AG04449 (cell line): ENCODE measurements around the gene SYT13.

Source experiments
- CTCF ChIA-PET: fragments of 350-600 bp; formaldehyde crosslinking; extraction: SDS; loops from one replicate; lab custom pipeline; 2021; ENCODE audit warnings: antibody characterized with exemption; lab: Yijun Ruan, JAX
- POLR2A ChIA-PET: fragments of 400-600, 350-600 bp; formaldehyde crosslinking; extraction: SDS; loops from one replicate; lab custom pipeline; 2020; ENCODE audit warnings: antibody characterized with exemption, inconsistent platforms; lab: Yijun Ruan, JAX
- DNase-seq: peaks from one replicate; pipeline ENCODE4 v3.0.0-alpha.2; 2010; ENCODE audit warnings: low read depth, low spot score
- H3K4me3 ChIP-seq: 2 replicates; pipeline ENCODE4 v1.5.1; 2011; ENCODE audit warnings: low read depth, mild to moderate bottlenecking, control low read depth, low read length
- CTCF ChIP-seq: IDR thresholded peaks from one replicate; pipeline ENCODE4 v1.5.1; 2011; ENCODE audit warnings: mild to moderate bottlenecking, moderate library complexity, low read length, control low read depth, inconsistent platforms; ENCODE audit not compliant: insufficient read depth; ENCODE audit errors: missing control alignments

The SYT13 gene

GRCh38 chr11:45267652-45268299, 18.4 kb downstream of the SYT13 start:
- DNase-seq = no peak
- TF ChIP-seq CTCF = no peak
- POLR2A ChIA-PET = no interaction called here

GRCh38 chr11:45267052-45267451, 19.1 kb downstream of the SYT13 start:
- no peak for TF ChIP-seq CTCF
- DNase-seq = no peak
- no peak overlapping the region for H3K4me3 ChIP-seq
- ChIA-PET POLR2A (no interaction called here), CTCF (interaction anchor here (1.2 to 3.7 kb wide), 2 partner anchors 14 to 161 kb away, joined by 3 to 32 read pairs; no protein-coding TSS in a partner anchor)

More at GRCh38 chr11:45267652-45268299, 18.4 kb downstream of the SYT13 start:
- CTCF ChIA-PET = interaction anchor here (0.6 to 2.1 kb wide), 3 partner anchors 15 to 162 kb away, joined by 3 to 6 read pairs (median 3); no protein-coding TSS in a partner anchor
- H3K4me3 ChIP-seq = no peak overlapping the region

GRCh38 chr11:45266676-45267020, 19.5 kb downstream of the SYT13 start:
- no peak overlapping the region for H3K4me3 ChIP-seq
- POLR2A ChIA-PET = no interaction called here
- CTCF ChIA-PET = interaction anchor here (1.5 to 3.7 kb wide), 2 partner anchors 14 to 25 kb away, joined by 3 to 32 read pairs; no protein-coding TSS in a partner anchor

GRCh38 chr11:45265969-45266675, 20.0 kb downstream of the SYT13 start:
- DNase-seq = no peak
- ChIA-PET POLR2A (no interaction called here), CTCF (interaction anchor here (1.2 to 3.7 kb wide), 3 partner anchors 13 to 33 kb away, joined by 3 to 32 read pairs (median 3); no protein-coding TSS in a partner anchor)
- TF ChIP-seq CTCF = no peak
- no peak overlapping the region for H3K4me3 ChIP-seq

More at GRCh38 chr11:45266676-45267020, 19.5 kb downstream of the SYT13 start:
- TF ChIP-seq CTCF = no peak
- DNase-seq = no peak

GRCh38 chr11:45264839-45265515, 21.2 kb downstream of the SYT13 start:
- ChIA-PET CTCF (interaction anchor here (1.2 to 3.7 kb wide), 4 partner anchors 12 to 155 kb away, joined by 3 to 32 read pairs (median 7); no protein-coding TSS in a partner anchor), POLR2A (no interaction called here)
- no peak overlapping the region for H3K4me3 ChIP-seq
- TF ChIP-seq CTCF = no peak
- DNase-seq = peak; percentile 55

- TF ChIP-seq CTCF = no peak
- ChIA-PET POLR2A (no interaction called here), CTCF (interaction anchor here (1.0 to 3.7 kb wide), 3 partner anchors 11 to 328 kb away, joined by 3 to 32 read pairs (median 11); no protein-coding TSS in a partner anchor)
- no peak for DNase-seq
- no peak overlapping the region for H3K4me3 ChIP-seq
Measured at GRCh38 chr11:45263773-45264172, 22.4 kb downstream of the SYT13 start.
